Measurements from ENCODE around the gene MBTPS1. TPM values are rescaled to one million over a fixed set of nuclear protein-coding genes. Genes with fewer than 3 reads are reported as not detected.

The MBTPS1 gene
- total RNA-seq, 3 donors from 2014 or later (not counting 1 experiment from before 2014, with no cell fraction given), result 85.2 to 124 (median 113) TPM

- Mint-ChIP-seq H3K27ac (no peak overlapping the region), H3K4me3 (no peak overlapping the region), H3K36me3 (no peaks in the 10 kb centered on the region), H3K9me3 (no peaks in the 10 kb centered on the region), H3K27me3 (ENCODE audit: low read depth in 2 of 2) (peaks cover 24 to 56% of the 10 kb centered on the region in 2 donors), H3K4me1 (no peaks in the 10 kb centered on the region)
- Histone ChIP-seq H3K27ac (ENCODE audit: low read length) (no peak overlapping the region), H3K4me1 (ENCODE audit: control insufficient read depth, insufficient read depth, low read length) (no peaks in the 10 kb centered on the region), H3K9me3 (ENCODE audit: control insufficient read depth, insufficient read depth, low read length) (no peaks in the 10 kb centered on the region), H3K27me3 (ENCODE audit: control insufficient read depth, insufficient read depth, low read length) (no peaks in the 10 kb centered on the region), H3K36me3 (ENCODE audit: control insufficient read depth, insufficient read depth, low read length) (no peaks in the 10 kb centered on the region), H3K4me3 (ENCODE audit: low read length) (no peak overlapping the region)
- ATAC-seq, result no peak
- intact Hi-C loops (cut with micrococcal nuclease), result no loop called here
- WGBS (ENCODE audit: insufficient coverage), result 81% methylated on average over 10 of the region's 10 CpGs
- DNase-seq, result no peak
- TF ChIP-seq CTCF (IDR thresholded peaks at IDR 0.05), result no peak
Measured at GRCh38 chr16:84161037-84161436, 44.3 kb upstream of the MBTPS1 start.

- WGBS (ENCODE audit: insufficient coverage), result no CpG with 5 or more reads among the region's 1 CpG
- no peaks in the 10 kb centered on the region for H3K9me3 Mint-ChIP-seq
Measured at GRCh38 chr16:84159800-84160199, 43.1 kb upstream of the MBTPS1 start.

GRCh38 chr16:84159007-84159406 lies 42.3 kb upstream of the MBTPS1 start:
- intact Hi-C loops (cut with micrococcal nuclease), result no loop called here
- no peaks in the 10 kb centered on the region for H3K9me3 ChIP-seq (ENCODE audit: control insufficient read depth, insufficient read depth, low read length)
- Mint-ChIP-seq H3K27ac (no peak overlapping the region), H3K9me3 (no peaks in the 10 kb centered on the region), H3K4me1 (no peaks in the 10 kb centered on the region), H3K27me3 (ENCODE audit: low read depth in 2 of 2) (peaks cover 22 to 46% of the 10 kb centered on the region in 2 donors), H3K36me3 (no peaks in the 10 kb centered on the region), H3K4me3 (no peak overlapping the region)
- H3K27ac ChIP-seq (ENCODE audit: low read length), result no peak overlapping the region
- no peaks in the 10 kb centered on the region for H3K4me1 ChIP-seq (ENCODE audit: control insufficient read depth, insufficient read depth, low read length)
- ATAC-seq (no peak), DNase-seq (no peak)
- H3K27me3 ChIP-seq (ENCODE audit: control insufficient read depth, insufficient read depth, low read length), result no peaks in the 10 kb centered on the region
- H3K4me3 ChIP-seq (ENCODE audit: low read length), result no peak overlapping the region
- WGBS (ENCODE audit: insufficient coverage), result 38% methylated on average over 9 of the region's 9 CpGs
- H3K36me3 ChIP-seq (ENCODE audit: control insufficient read depth, insufficient read depth, low read length), result no peaks in the 10 kb centered on the region
- no peak for TF ChIP-seq CTCF (IDR thresholded peaks at IDR 0.05)

More at GRCh38 chr16:84159800-84160199, 43.1 kb upstream of the MBTPS1 start:
- Histone ChIP-seq H3K27ac (ENCODE audit: low read length) (no peak overlapping the region), H3K4me1 (ENCODE audit: control insufficient read depth, insufficient read depth, low read length) (no peaks in the 10 kb centered on the region), H3K4me3 (ENCODE audit: low read length) (no peak overlapping the region), H3K9me3 (ENCODE audit: control insufficient read depth, insufficient read depth, low read length) (no peaks in the 10 kb centered on the region), H3K36me3 (ENCODE audit: control insufficient read depth, insufficient read depth, low read length) (no peaks in the 10 kb centered on the region), H3K27me3 (ENCODE audit: control insufficient read depth, insufficient read depth, low read length) (no peaks in the 10 kb centered on the region)
- DNase-seq (no peak), ATAC-seq (no peak)
- Mint-ChIP-seq H3K36me3 (no peaks in the 10 kb centered on the region), H3K4me1 (no peaks in the 10 kb centered on the region), H3K27ac (no peak overlapping the region), H3K27me3 (ENCODE audit: low read depth in 2 of 2) (peaks cover 22 to 54% of the 10 kb centered on the region in 2 donors), H3K4me3 (no peak overlapping the region)
- no peak for TF ChIP-seq CTCF (IDR thresholded peaks at IDR 0.05)
- intact Hi-C loops (cut with micrococcal nuclease), result no loop called here

GRCh38 chr16:84156342-84156784 lies 39.6 kb upstream of the MBTPS1 start:
- DNase-seq (no peak), ATAC-seq (no peak)
- H3K27me3 Mint-ChIP-seq (ENCODE audit: low read depth in 2 of 2), result peaks cover 23 to 46% of the 10 kb centered on the region in 2 donors
- H3K4me1 Mint-ChIP-seq, result no peaks in the 10 kb centered on the region
- no peaks in the 10 kb centered on the region for H3K36me3 Mint-ChIP-seq
- H3K4me3 Mint-ChIP-seq, result no peak overlapping the region
- H3K9me3 Mint-ChIP-seq, result no peaks in the 10 kb centered on the region
- no peaks in the 10 kb centered on the region for H3K9me3 ChIP-seq (ENCODE audit: control insufficient read depth, insufficient read depth, low read length)
- H3K27ac ChIP-seq (ENCODE audit: low read length), result no peak overlapping the region
- intact Hi-C loops (cut with micrococcal nuclease), result no loop called here
- no peak for TF ChIP-seq CTCF (IDR thresholded peaks at IDR 0.05)
- H3K4me1 ChIP-seq (ENCODE audit: control insufficient read depth, insufficient read depth, low read length), result no peaks in the 10 kb centered on the region
- no peak overlapping the region for H3K4me3 ChIP-seq (ENCODE audit: low read length)
- WGBS (ENCODE audit: insufficient coverage), result 65% methylated on average over 5 of the region's 5 CpGs
- H3K36me3 ChIP-seq (ENCODE audit: control insufficient read depth, insufficient read depth, low read length), result no peaks in the 10 kb centered on the region
- no peak overlapping the region for H3K27ac Mint-ChIP-seq
- H3K27me3 ChIP-seq (ENCODE audit: control insufficient read depth, insufficient read depth, low read length), result no peaks in the 10 kb centered on the region

Data from natural killer cell (primary cell).